IPS-18c (cell line): ENCODE results near the gene CAMK1D.

ENCODE experiments used
- H3K4me3 ChIP-seq: 2 replicates; pipeline ENCODE4 v1.7.0; 2013; ENCODE audit warnings: low read depth, mild to moderate bottlenecking, low read length, moderate library complexity; ENCODE audit not compliant: insufficient read depth
- H3K9me3 ChIP-seq: one replicate; pipeline ENCODE4 v1.6.1; 2013; ENCODE audit warnings: mild to moderate bottlenecking, low read length, moderate library complexity; ENCODE audit not compliant: control insufficient read depth, insufficient read depth

Gene CAMK1D

GRCh38 chr10:12504628-12505027 lies 155.3 kb downstream of the CAMK1D start:
- no peaks in the 10 kb centered on the region for H3K9me3 ChIP-seq
- H3K4me3 ChIP-seq, result no peak overlapping the region

- H3K4me3 ChIP-seq, result no peak overlapping the region
- H3K9me3 ChIP-seq, result no peaks in the 10 kb centered on the region
These were observed 156.3 kb downstream of the CAMK1D start for GRCh38 chr10:12505683-12506082.

- H3K9me3 ChIP-seq, result no peaks in the 10 kb centered on the region
- no peak overlapping the region for H3K4me3 ChIP-seq
These were observed 158.0 kb downstream of the CAMK1D start for GRCh38 chr10:12507165-12507850.

DNA sequence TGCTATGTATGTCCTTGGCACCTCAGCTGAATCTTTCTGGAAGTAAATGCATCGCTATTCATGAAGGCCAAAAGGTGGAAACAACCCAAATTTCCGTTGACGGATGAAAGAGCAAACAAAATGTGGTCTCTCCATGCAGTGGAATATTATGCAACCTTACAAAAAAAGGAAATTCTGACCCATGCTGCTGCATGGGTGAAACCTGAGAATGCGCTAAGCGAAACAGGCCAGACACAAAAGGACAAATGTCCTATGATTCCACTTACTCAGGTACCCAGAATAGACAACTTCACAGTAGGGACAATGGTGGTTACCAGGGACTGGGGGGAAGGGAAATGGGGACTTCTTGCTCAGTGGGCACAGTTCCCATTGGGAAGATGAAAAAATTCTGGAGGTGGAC lies 158.8 kb downstream of the CAMK1D start:
- Histone ChIP-seq H3K9me3 (no peaks in the 10 kb centered on the region), H3K4me3 (no peak overlapping the region)

- no peak overlapping the region for H3K4me3 ChIP-seq
- no peaks in the 10 kb centered on the region for H3K9me3 ChIP-seq
These were observed 159.9 kb downstream of the CAMK1D start for GRCh38 chr10:12509016-12509793.

- H3K4me3 ChIP-seq, result no peak overlapping the region
- no peaks in the 10 kb centered on the region for H3K9me3 ChIP-seq
These were observed 160.4 kb downstream of the CAMK1D start for GRCh38 chr10:12509794-12510100.

DNA sequence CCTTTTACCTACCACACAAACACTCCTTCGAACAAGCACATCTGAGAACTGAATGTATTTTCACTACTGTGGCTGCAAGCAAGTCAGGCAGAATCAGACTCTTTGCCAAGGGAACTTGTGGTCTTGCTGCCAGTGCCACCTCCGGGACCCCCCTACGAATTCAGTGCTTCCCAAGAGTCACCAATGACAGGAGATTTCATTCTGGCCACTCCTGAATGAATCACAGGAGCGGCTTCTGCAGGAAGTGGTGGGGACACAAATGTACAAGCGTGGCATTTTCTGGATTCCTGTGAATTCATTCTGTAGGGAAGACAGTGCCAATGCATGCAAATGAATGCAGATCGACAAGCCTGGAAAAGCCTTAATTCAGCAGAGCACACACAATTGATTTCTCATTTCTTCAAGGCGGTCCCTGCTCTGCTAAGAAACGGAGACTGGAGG lies 161.2 kb downstream of the CAMK1D start:
- Histone ChIP-seq H3K9me3 (no peaks in the 10 kb centered on the region), H3K4me3 (no peak overlapping the region)

DNA sequence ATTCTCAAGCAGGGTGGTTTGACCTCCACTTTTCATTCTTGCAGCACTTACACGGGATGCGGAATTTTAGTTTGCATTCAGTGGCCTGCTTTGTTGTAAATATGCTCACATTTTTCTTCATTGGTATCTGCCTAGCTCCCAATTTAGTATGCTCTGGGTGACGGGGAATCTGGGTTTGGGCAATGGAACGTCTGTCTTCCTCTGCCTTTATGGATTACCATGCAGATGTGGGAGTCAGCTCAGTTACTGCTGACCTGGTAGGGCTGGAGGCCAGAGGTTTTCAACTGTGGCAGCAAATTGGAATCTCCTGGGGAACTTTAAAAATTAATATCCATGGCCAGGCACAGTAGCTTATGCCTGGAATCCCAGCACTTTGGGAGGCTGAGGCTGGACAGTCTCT lies 161.6 kb downstream of the CAMK1D start:
- Histone ChIP-seq H3K9me3 (no peaks in the 10 kb centered on the region), H3K4me3 (no peak overlapping the region)

DNA sequence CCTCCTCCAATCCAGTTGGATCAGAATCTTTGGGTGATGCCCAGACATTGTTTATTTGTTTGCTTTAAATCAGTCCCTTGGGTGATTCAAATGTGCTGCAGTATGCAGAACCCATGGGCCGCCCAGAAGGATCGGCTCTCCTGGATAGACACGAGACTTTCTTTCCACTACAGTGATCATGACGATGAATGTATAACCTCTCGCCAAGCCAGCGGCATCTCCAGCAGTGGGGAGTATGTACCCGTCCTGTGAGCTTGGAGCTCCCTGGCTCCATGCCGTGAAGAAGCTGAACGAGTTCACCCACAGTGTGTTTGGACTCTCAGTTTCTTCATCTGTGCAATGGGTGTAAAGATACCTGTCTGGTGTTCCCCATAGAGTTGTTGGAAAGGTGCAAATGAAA lies 162.3 kb downstream of the CAMK1D start:
- Histone ChIP-seq H3K4me3 (no peak overlapping the region), H3K9me3 (no peaks in the 10 kb centered on the region)

DNA sequence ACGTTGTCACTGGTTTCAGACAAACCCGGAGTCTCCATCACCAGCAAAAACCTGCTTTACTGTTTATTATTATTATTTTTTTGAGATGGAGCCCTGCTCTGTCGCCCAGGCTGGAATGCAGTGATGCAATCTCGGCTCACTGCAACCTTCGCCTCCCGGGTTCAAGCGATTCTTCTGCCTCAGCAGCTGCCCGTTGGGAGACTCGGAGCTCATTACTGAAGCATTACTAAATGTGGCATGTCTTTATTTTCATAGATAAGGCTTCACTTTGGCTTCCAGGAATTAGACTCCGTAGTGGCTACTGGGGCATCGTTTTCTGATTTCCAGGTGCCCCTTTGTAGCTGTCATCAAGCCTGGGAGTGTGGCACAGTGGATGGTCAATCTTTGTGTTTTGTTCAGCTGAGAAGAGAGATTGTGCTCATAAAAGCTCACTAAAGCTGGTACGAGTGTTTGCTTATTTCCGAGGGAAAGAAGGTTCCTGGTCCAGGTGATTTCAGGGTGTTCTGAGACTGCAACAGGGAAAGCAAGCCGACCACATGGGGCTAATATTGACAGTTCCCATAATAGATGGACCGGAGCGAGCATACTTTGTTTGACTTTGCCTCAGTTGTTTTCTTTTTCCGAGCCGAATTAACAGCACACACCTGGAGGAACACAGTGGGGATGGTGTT lies 163.1 kb downstream of the CAMK1D start:
- no peak overlapping the region for H3K4me3 ChIP-seq
- H3K9me3 ChIP-seq, result no peaks in the 10 kb centered on the region

GRCh38 chr10:12513003-12513365 lies 163.6 kb downstream of the CAMK1D start:
- Histone ChIP-seq H3K9me3 (no peaks in the 10 kb centered on the region), H3K4me3 (no peak overlapping the region)

- Histone ChIP-seq H3K4me3 (no peak overlapping the region), H3K9me3 (no peaks in the 10 kb centered on the region)
These were observed 164.7 kb downstream of the CAMK1D start for GRCh38 chr10:12513775-12514673.

DNA sequence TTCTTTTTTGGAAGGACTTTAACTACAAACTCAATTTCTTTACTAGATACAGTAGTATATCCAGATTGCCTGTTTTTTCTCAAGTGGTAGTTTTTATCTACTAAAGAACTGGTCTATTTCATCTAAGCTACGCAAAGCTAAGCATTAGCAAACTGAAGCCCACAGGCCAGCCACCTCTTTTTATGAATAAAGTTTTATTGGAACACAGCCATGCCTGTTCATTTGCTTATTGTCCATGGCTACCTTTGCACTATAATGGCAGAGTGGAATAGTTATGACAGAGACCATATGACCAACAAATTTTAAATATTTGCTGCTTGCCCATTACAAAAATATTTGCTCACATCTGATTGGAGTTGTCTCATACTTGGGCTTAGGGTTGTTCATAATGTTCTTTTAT lies 168.7 kb downstream of the CAMK1D start:
- Histone ChIP-seq H3K4me3 (no peak overlapping the region), H3K9me3 (no peaks in the 10 kb centered on the region)

DNA sequence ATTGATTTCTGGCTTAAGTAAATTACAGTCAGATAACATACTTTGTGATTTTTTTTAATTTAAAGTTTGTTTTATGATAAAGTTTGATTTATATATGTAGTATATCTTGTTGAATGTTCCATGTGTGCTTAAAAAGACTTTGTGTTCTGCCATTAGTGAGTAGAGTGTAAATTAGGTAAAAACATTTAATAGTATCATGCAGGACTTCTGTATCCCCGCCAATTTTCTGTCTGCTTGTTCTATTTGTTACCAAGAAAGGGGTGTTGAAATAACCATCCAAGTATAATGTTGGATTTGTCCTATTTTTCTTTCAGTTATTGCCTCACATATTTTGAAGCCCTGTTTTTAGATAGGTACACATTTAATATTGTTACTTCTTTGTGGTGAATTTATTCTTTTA lies 172.1 kb downstream of the CAMK1D start:
- Histone ChIP-seq H3K9me3 (no peaks in the 10 kb centered on the region), H3K4me3 (no peak overlapping the region)

DNA sequence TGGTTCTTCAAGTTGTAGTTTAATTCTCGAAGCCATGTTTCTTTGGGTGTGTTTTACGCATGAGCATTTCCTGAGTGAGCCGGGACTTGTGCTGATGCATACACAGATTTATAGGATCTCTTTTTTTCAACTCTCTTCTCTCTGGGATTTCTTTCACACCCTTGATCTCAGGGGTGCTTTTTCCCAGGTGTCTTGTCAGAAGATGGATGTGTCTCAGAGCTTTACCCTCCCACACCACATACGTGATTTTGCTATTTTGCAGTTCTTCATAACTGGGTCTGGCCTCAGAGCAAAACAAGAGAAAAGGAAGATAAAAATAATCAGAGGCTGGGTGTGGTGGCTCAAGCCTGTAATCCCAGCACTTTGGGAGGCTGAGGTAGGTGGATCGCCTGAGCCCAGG lies 177.0 kb downstream of the CAMK1D start:
- Histone ChIP-seq H3K4me3 (no peak overlapping the region), H3K9me3 (no peaks in the 10 kb centered on the region)

- no peaks in the 10 kb centered on the region for H3K9me3 ChIP-seq
- H3K4me3 ChIP-seq, result no peak overlapping the region
These were observed 180.6 kb downstream of the CAMK1D start for GRCh38 chr10:12529976-12530375.
